RWPE2 (cell line): ENCODE data around the gene FMN1.
A peak's percentile ranks its signal among the peaks of the same experiment; 100 is the strongest.

Experiments
- ATAC-seq: fragments of 200-7000 bp; cut with Tn5 transposase; 3 replicates; pipeline ENCODE4 v1.9.1; 2021; ENCODE audit warnings: low read depth
- DNase-seq: peaks from one replicate; pipeline ENCODE4 v3.0.0-alpha.2; 2020; ENCODE audit warnings: low spot score
- H3K27ac ChIP-seq: fragments of 450-650 bp; 2 replicates; pipeline ENCODE4 v1.5.1; 2017; ENCODE audit warnings: mild to moderate bottlenecking; ENCODE audit not compliant: poor library complexity, severe bottlenecking
- H3K27me3 ChIP-seq: fragments of 250-450 bp; sonication (Bioruptor Pico); 2 replicates; pipeline ENCODE4 v1.5.1; 2021; ENCODE audit warnings: mild to moderate bottlenecking, moderate library complexity; ENCODE audit not compliant: insufficient read depth, poor library complexity, severe bottlenecking
- H3K36me3 ChIP-seq: fragments of 250-450 bp; sonication (Bioruptor Pico); 2 replicates; pipeline ENCODE4 v1.5.1; 2020; ENCODE audit warnings: low read depth, mild to moderate bottlenecking, moderate library complexity
- H3K4me1 ChIP-seq: fragments of 250-450 bp; sonication (Bioruptor Pico); 2 replicates; pipeline ENCODE4 v1.5.1; 2021; ENCODE audit warnings: mild to moderate bottlenecking, moderate library complexity; ENCODE audit not compliant: insufficient read depth, poor library complexity, severe bottlenecking
- H3K4me3 ChIP-seq: fragments of 250-450 bp; sonication (Bioruptor Pico); 2 replicates; pipeline ENCODE4 v1.5.1; 2021; ENCODE audit warnings: mild to moderate bottlenecking, moderate library complexity; ENCODE audit not compliant: severe bottlenecking
- H3K9me3 ChIP-seq: fragments of 250-450 bp; sonication (Bioruptor Pico); 2 replicates; pipeline ENCODE4 v1.5.1; 2021; ENCODE audit warnings: mild to moderate bottlenecking, moderate library complexity; ENCODE audit not compliant: severe bottlenecking
- CTCF ChIP-seq: fragments of 450-650 bp; IDR thresholded peaks from one replicate; pipeline ENCODE4 v1.5.1; 2017; ENCODE audit warnings: mild to moderate bottlenecking, moderate library complexity; ENCODE audit not compliant: poor library complexity, severe bottlenecking

Gene FMN1

GRCh38 chr15:33215941-33216872 lies 21.7 kb upstream of the FMN1 start:
- H3K27ac ChIP-seq, result no peak overlapping the region
- ATAC-seq, result peak; percentile 67
- H3K4me1 ChIP-seq, result peaks cover 7% of the 10 kb centered on the region
- no peak for DNase-seq
- H3K36me3 ChIP-seq, result no peaks in the 10 kb centered on the region
- H3K4me3 ChIP-seq, result no peak overlapping the region
- no peaks in the 10 kb centered on the region for H3K27me3 ChIP-seq
- peaks cover 2% of the 10 kb centered on the region for H3K9me3 ChIP-seq
- peak; percentile 88 for TF ChIP-seq CTCF

- ATAC-seq, result no peak
- no peak for TF ChIP-seq CTCF
- H3K36me3 ChIP-seq, result no peaks in the 10 kb centered on the region
- H3K4me3 ChIP-seq, result no peak overlapping the region
- peaks cover under 1% of the 10 kb centered on the region for H3K4me1 ChIP-seq
- H3K27me3 ChIP-seq, result no peaks in the 10 kb centered on the region
- DNase-seq, result no peak
- no peaks in the 10 kb centered on the region for H3K9me3 ChIP-seq
- no peak overlapping the region for H3K27ac ChIP-seq
These were observed 16.8 kb upstream of the FMN1 start for GRCh38 chr15:33211176-33211808.

- DNase-seq, result no peak
- no peak overlapping the region for H3K4me3 ChIP-seq
- H3K36me3 ChIP-seq, result no peaks in the 10 kb centered on the region
- H3K27me3 ChIP-seq, result no peaks in the 10 kb centered on the region
- no peaks in the 10 kb centered on the region for H3K4me1 ChIP-seq
- H3K9me3 ChIP-seq, result no peaks in the 10 kb centered on the region
- TF ChIP-seq CTCF, result no peak
- no peak for ATAC-seq
- H3K27ac ChIP-seq, result no peak overlapping the region
These were observed 15.3 kb upstream of the FMN1 start for GRCh38 chr15:33209575-33210481.

GRCh38 chr15:33207646-33208045 lies 13.1 kb upstream of the FMN1 start:
- Histone ChIP-seq H3K27ac (no peak overlapping the region), H3K4me1 (no peaks in the 10 kb centered on the region), H3K4me3 (no peak overlapping the region), H3K36me3 (no peaks in the 10 kb centered on the region), H3K9me3 (no peaks in the 10 kb centered on the region), H3K27me3 (no peaks in the 10 kb centered on the region)
- ATAC-seq (no peak), DNase-seq (no peak)
- TF ChIP-seq CTCF, result no peak
